Prostate gland (tissue), 2 donors: Measurements from ENCODE around the gene RAPH1. TPM values are rescaled to one million over a fixed set of nuclear protein-coding genes. Genes with fewer than 3 reads are reported as not detected.

Experiments used
- DNase-seq: peaks from one replicate; pipeline ENCODE4 v3.0.0-alpha.2; 2019; ENCODE audit warnings: low spot score
- H3K27ac ChIP-seq, 2 donors: fragments of 200-600 bp; sonication (generic); 2 replicates each; pipeline ENCODE4 v1.5.1; 2017 to 2019
- H3K27me3 ChIP-seq: fragments of 200-600 bp; sonication (generic); replicated peaks from 2 replicates; pipeline ENCODE4 v1.5.1; 2019; ENCODE audit not compliant: insufficient read depth
- H3K36me3 ChIP-seq, 2 donors: fragments of 200-600 bp; sonication (generic); 1 replicate in 1 of 2; 2 replicates in 1 of 2; pipeline versions ENCODE4 v1.5.1 to v1.8.1; 2017 to 2019
- H3K4me1 ChIP-seq: fragments of 200-600 bp; sonication (generic); replicated peaks from 2 replicates; pipeline ENCODE4 v1.5.1; 2019
- H3K4me3 ChIP-seq, 2 donors: fragments of 200-600 bp; sonication (generic); 2 replicates each; pipeline ENCODE4 v1.5.1; 2017 to 2019
- H3K9me3 ChIP-seq: fragments of 200-600 bp; sonication (generic); 2 replicates; pipeline ENCODE4 v1.5.1; 2017
- POLR2A ChIP-seq: fragments of 450-650 bp; IDR thresholded peaks from one replicate; pipeline ENCODE4 v1.6.1; 2016; ENCODE audit warnings: antibody characterized with exemption, mild to moderate bottlenecking
- POLR2AphosphoS5 ChIP-seq: sonication (generic); formaldehyde crosslinking; IDR thresholded peaks from one replicate; pipeline ENCODE4 v1.6.1; 2017; ENCODE audit warnings: antibody characterized with exemption
- WGBS: methylation state at CpG from one replicate; pipeline ENCODE4 v1.1.5; 2018; 5-methylcytosine and 5-hydroxymethylcytosine counted together
- intact Hi-C: fragments of 100-400 bp; cut with DNase I; formaldehyde crosslinking; loops from one replicate; pipeline ENCODE4 v1.14.2; 2022
- total RNA-seq, 2 donors: library from RNA; depleted of rRNA; stranded (reverse); fragments of >200 nt; gene quantifications; one replicate each; pipeline ENCODE4 v1.1.0, GENCODE V29; 2016
- TF ChIP-seq, protein P1 (sequence below), 4 experiments: fragments of 200-600 bp in 2 of 4; fragments of 450-650 bp in 2 of 4; sonication (generic) in 2 of 4; IDR thresholded peaks; 1 replicate in 3 of 4; 2 replicates in 1 of 4; pipeline ENCODE4 v1.5.1; 2016 to 2019; ENCODE audit warnings: antibody characterized with exemption in 4 of 4, mild to moderate bottlenecking in 2 of 4, moderate library complexity in 2 of 4

The RAPH1 gene
- total RNA-seq, 2 donors from 2014 or later = 27.6 to 35.0 TPM

GRCh38 chr2:203500951-203501350 lies 34.1 kb downstream of the RAPH1 start:
- WGBS = 76% methylated on average over 1 of the region's 1 CpG
- H3K9me3 ChIP-seq = no peaks in the 10 kb centered on the region
- intact Hi-C loops = no loop called here

GRCh38 chr2:203500297-203500696 lies 34.8 kb downstream of the RAPH1 start:
- 94% methylated on average over 2 of the region's 2 CpGs for WGBS
- no peak for DNase-seq
- no peaks in the 10 kb centered on the region for H3K4me1 ChIP-seq
- H3K27me3 ChIP-seq = no peaks in the 10 kb centered on the region
- H3K9me3 ChIP-seq = no peaks in the 10 kb centered on the region
- TF ChIP-seq POLR2A = no peak
- TF ChIP-seq, protein P1, sequence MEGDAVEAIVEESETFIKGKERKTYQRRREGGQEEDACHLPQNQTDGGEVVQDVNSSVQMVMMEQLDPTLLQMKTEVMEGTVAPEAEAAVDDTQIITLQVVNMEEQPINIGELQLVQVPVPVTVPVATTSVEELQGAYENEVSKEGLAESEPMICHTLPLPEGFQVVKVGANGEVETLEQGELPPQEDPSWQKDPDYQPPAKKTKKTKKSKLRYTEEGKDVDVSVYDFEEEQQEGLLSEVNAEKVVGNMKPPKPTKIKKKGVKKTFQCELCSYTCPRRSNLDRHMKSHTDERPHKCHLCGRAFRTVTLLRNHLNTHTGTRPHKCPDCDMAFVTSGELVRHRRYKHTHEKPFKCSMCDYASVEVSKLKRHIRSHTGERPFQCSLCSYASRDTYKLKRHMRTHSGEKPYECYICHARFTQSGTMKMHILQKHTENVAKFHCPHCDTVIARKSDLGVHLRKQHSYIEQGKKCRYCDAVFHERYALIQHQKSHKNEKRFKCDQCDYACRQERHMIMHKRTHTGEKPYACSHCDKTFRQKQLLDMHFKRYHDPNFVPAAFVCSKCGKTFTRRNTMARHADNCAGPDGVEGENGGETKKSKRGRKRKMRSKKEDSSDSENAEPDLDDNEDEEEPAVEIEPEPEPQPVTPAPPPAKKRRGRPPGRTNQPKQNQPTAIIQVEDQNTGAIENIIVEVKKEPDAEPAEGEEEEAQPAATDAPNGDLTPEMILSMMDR (IDR thresholded peaks at IDR 0.05) = no peak
- no peak for TF ChIP-seq POLR2AphosphoS5
- intact Hi-C loops = no loop called here
- H3K4me3 ChIP-seq = no peak overlapping the region
- H3K36me3 ChIP-seq = no peaks in the 10 kb centered on the region
- H3K27ac ChIP-seq = no peak overlapping the region

More at GRCh38 chr2:203500951-203501350, 34.1 kb downstream of the RAPH1 start:
- Histone ChIP-seq H3K27me3 (no peaks in the 10 kb centered on the region), H3K4me3 (no peak overlapping the region), H3K4me1 (no peaks in the 10 kb centered on the region), H3K27ac (no peak overlapping the region), H3K36me3 (no peaks in the 10 kb centered on the region)
- no peak for TF ChIP-seq POLR2A
- no peak for TF ChIP-seq POLR2AphosphoS5
- TF ChIP-seq, protein P1 (IDR thresholded peaks at IDR 0.05) = no peak
- DNase-seq = no peak

DNA sequence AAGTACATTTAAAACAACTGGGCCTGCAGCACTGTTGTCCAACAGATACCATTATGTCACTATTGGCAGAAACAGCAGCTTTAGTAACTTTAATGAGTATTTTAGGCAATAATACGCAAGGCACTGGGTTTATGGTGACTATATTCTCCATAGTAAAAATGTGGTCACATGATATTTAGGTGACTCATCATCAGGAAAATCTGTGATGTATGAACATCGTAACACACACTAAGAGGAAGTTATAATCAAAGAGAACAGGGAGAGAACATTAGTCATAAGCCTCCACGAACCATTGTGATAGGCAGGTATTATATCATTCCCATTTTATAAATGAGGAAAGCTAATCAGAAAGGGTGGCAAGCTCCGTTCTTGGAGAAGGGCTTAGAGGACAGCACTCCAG lies 36.9 kb downstream of the RAPH1 start:
- 35% methylated on average over 4 of the region's 4 CpGs for WGBS
- intact Hi-C loops = no loop called here
- no peak overlapping the region for H3K4me3 ChIP-seq
- no peaks in the 10 kb centered on the region for H3K4me1 ChIP-seq
- H3K36me3 ChIP-seq = no peaks in the 10 kb centered on the region
- TF ChIP-seq, protein P1 (IDR thresholded peaks at IDR 0.05) = no peak
- TF ChIP-seq POLR2AphosphoS5 = peak; percentile 55
- DNase-seq = no peak
- no peaks in the 10 kb centered on the region for H3K27me3 ChIP-seq
- no peak overlapping the region for H3K27ac ChIP-seq
- no peaks in the 10 kb centered on the region for H3K9me3 ChIP-seq

DNA sequence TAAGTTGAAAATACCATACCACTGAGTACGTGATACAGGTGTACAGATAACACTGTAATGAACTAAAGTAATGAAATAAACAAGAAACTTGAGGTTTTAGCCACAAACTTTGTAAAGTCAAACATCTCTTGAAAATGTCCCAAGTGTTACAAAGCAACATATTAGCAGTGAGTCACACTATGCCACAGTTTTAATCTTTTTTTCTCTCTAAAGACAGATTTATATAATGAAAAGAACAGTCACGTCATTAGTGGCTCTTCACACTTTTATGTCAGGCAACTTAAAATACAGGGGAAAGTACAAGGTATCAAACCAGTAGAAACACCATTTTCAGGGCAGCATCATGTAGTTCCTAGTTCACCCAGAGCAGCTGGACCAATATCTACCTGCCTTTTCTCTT lies 42.1 kb downstream of the RAPH1 start:
- Histone ChIP-seq H3K4me3 (no peak overlapping the region), H3K9me3 (no peaks in the 10 kb centered on the region), H3K36me3 (no peaks in the 10 kb centered on the region), H3K4me1 (no peaks in the 10 kb centered on the region), H3K27ac (no peak overlapping the region), H3K27me3 (no peaks in the 10 kb centered on the region)
- TF ChIP-seq, protein P1 (IDR thresholded peaks at IDR 0.05) = no peak
- TF ChIP-seq POLR2AphosphoS5 (no peak), POLR2A (no peak)
- intact Hi-C loops = no loop called here
- WGBS = 92% methylated on average over 2 of the region's 2 CpGs
- DNase-seq = no peak

DNA sequence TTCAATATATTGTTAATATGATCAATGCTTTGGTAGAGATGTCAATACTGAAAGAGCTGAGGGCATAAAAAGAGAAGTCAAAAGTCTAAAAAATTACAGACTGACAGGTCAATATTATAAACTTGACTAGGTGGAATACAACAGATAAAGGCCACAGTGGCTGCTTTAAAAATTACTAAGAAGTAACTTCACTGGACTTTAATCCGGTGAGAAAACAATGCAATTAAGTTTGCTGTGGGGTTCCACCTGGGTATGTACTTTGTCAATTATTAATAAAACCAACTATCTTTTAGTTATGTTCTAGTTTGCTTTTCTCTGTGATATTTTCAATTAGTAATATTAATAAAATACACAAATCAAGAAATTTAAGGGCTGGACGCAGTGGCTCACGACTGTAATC lies 44.7 kb downstream of the RAPH1 start:
- Histone ChIP-seq H3K4me1 (no peaks in the 10 kb centered on the region), H3K27me3 (no peaks in the 10 kb centered on the region), H3K27ac (no peak overlapping the region), H3K4me3 (no peak overlapping the region), H3K36me3 (no peaks in the 10 kb centered on the region), H3K9me3 (no peaks in the 10 kb centered on the region)
- TF ChIP-seq, protein P1 (IDR thresholded peaks at IDR 0.05) = no peak
- TF ChIP-seq POLR2AphosphoS5 (no peak), POLR2A (no peak)
- intact Hi-C loops = no loop called here
- DNase-seq = no peak
- WGBS = 88% methylated on average over 3 of the region's 3 CpGs
